Rectal smooth muscle tissue (tissue), 1 donor: ENCODE data around the gene PIANP.

ENCODE experiments used
- H3K27ac ChIP-seq: one replicate; pipeline ENCODE4 v1.7.0; 2013; ENCODE audit warnings: low read depth, low read length, inconsistent platforms
- H3K27me3 ChIP-seq: one replicate; pipeline ENCODE4 v1.7.0; 2013; ENCODE audit warnings: low read length; ENCODE audit not compliant: control insufficient read depth, insufficient read depth
- H3K36me3 ChIP-seq: one replicate; pipeline ENCODE4 v1.7.0; 2013; ENCODE audit warnings: low read length; ENCODE audit not compliant: control insufficient read depth, insufficient read depth
- H3K4me1 ChIP-seq: one replicate; pipeline ENCODE4 v1.7.0; 2013; ENCODE audit warnings: low read length; ENCODE audit not compliant: control insufficient read depth, insufficient read depth
- H3K4me3 ChIP-seq: one replicate; pipeline ENCODE4 v1.7.0; 2013; ENCODE audit warnings: low read length
- H3K9ac ChIP-seq: one replicate; pipeline ENCODE4 v1.7.0; 2013; ENCODE audit warnings: low read length

PIANP gene

DNA sequence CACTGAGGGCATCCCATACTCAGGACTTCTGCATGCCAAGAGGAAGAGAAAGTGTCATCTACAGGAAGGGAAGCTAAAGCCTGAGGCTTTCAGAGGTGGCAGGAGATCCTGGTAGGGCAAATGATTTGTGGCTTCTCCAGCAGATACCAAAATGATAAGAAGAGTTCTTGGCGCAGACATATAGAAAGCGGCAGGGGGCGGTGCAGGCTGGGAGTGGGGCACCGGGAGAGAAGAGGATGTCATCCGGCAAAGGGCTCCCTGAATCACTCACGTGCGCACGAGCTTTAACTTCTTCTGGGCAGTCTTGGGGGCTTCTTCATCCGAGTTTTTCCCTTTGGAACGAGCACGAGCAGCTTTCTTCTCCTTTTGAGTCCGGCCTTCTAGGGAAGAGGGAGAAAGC, 48.2 kb downstream of the PIANP start:
- no peaks in the 10 kb centered on the region for H3K4me1 ChIP-seq
- no peaks in the 10 kb centered on the region for H3K27me3 ChIP-seq
- H3K36me3 ChIP-seq = peaks cover 22% of the 10 kb centered on the region
- no peak overlapping the region for H3K4me3 ChIP-seq
- no peak overlapping the region for H3K27ac ChIP-seq
- no peak overlapping the region for H3K9ac ChIP-seq

DNA sequence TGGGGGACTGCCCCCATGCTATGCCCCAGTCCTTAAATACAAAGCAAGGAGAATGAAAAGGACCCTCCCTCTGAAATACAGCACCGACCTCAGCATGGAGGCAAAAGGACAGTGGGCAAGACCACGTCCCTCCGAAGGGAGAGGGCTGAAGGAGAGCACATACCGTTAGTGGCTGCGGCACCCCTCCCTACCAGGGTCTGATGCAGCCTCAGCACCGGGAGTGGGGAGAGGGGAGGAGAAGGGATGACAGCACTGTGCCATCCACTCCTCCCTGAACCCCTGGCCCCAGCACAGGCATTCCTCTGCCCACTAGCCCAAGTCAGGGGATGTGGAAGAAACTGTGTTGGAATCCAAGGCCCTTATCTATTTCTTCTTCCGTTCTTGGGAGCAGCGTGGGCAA, 49.8 kb downstream of the PIANP start:
- Histone ChIP-seq H3K27me3 (no peaks in the 10 kb centered on the region), H3K9ac (no peak overlapping the region), H3K4me1 (no peaks in the 10 kb centered on the region), H3K27ac (no peak overlapping the region), H3K36me3 (peaks cover 22% of the 10 kb centered on the region), H3K4me3 (no peak overlapping the region)

- no peaks in the 10 kb centered on the region for H3K27me3 ChIP-seq
- H3K4me3 ChIP-seq = peak within 1 kb of the TSS; percentile 66
- H3K36me3 ChIP-seq = peaks cover 13% of the 10 kb centered on the region
- no peak within 1 kb of the TSS for H3K9ac ChIP-seq
- no peaks in the 10 kb centered on the region for H3K4me1 ChIP-seq
- no peak within 1 kb of the TSS for H3K27ac ChIP-seq
These were observed 53.5 kb downstream of the PIANP start, which contains the start of gene ACRBP for GRCh38 chr12:6647083-6647604. Gene ACRBP, minus strand, starts transcription at chr12:6647432. Its CDS starts 66 bp downstream, at chr12:6647366.

DNA sequence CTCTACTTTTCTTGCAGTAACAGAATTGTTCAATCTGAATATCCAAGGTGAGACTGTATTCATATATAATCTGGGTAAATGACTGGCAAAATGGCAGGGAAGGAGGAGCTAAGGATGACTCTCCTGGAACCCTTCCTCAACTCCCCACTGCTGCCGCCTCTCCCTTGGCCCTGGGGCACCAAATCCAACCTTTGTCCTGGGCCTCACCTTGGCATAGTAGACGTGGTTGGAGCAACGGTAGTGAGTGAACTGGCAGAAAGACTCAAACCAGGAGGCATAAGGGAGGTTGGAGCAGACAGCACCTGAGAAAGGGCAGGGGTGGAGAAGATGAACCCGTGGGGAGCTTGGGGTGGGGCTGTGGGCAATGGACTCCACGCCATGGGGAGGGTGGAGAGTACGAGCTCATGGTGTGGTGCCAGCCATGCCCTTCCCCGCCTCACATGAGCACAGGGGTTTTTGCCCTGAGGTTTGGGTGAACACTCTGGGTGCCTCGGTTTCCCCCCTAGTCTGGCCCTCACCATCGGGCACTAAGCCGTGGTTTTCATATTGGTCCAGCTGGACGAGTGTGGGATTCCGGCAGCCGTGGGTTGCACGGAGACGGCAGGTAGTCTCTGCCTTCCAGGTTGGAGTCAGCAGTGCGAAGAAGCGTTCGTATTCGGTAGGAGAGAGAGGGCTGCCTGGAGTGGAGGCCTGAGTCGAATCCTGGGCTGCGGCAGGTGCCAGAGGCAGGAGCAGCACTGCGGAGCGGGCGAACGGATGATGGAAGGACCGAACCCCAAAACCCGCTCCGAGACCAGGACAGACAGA, 54.1 kb downstream of the PIANP start:
- Histone ChIP-seq H3K9ac (no peak overlapping the region), H3K4me3 (peak overlapping the region; percentile 66), H3K4me1 (no peaks in the 10 kb centered on the region), H3K36me3 (peaks cover 10% of the 10 kb centered on the region), H3K27ac (no peak overlapping the region), H3K27me3 (no peaks in the 10 kb centered on the region)

GRCh38 chr12:6644903-6645302, 55.7 kb downstream of the PIANP start:
- no peaks in the 10 kb centered on the region for H3K4me1 ChIP-seq
- H3K36me3 ChIP-seq = no peaks in the 10 kb centered on the region
- no peaks in the 10 kb centered on the region for H3K27me3 ChIP-seq
- H3K27ac ChIP-seq = no peak overlapping the region
- H3K9ac ChIP-seq = no peak overlapping the region
- no peak overlapping the region for H3K4me3 ChIP-seq

GRCh38 chr12:6644257-6644596, 56.4 kb downstream of the PIANP start:
- H3K4me3 ChIP-seq = no peak overlapping the region
- no peak overlapping the region for H3K9ac ChIP-seq
- no peaks in the 10 kb centered on the region for H3K36me3 ChIP-seq
- H3K4me1 ChIP-seq = no peaks in the 10 kb centered on the region
- H3K27me3 ChIP-seq = no peaks in the 10 kb centered on the region
- no peak overlapping the region for H3K27ac ChIP-seq
